Neural crest cell (in vitro differentiated cells): ENCODE results near the gene DAB2IP. TPM values are rescaled to one million over a fixed set of nuclear protein-coding genes. Genes with fewer than 3 reads are reported as not detected.

ENCODE experiments used
- DNase-seq: peaks from one replicate; pipeline ENCODE4 v3.0.0; 2021; ENCODE audit warnings: low read depth, mixed read lengths, low spot score
- H3K27ac Mint-ChIP-seq: one replicate; pipeline ENCODE4 v1.8.0; 2021; ENCODE audit warnings: mild to moderate bottlenecking, mixed read lengths; ENCODE audit not compliant: unreplicated experiment
- H3K27me3 Mint-ChIP-seq: 2 replicates; pipeline ENCODE4 v1.8.0; 2021; ENCODE audit warnings: low read depth, mild to moderate bottlenecking, mixed read lengths
- H3K36me3 Mint-ChIP-seq: 2 replicates; pipeline ENCODE4 v1.8.0; 2021; ENCODE audit warnings: low read depth, mild to moderate bottlenecking, mixed read lengths
- H3K4me1 Mint-ChIP-seq: 2 replicates; pipeline ENCODE4 v1.8.0; 2021; ENCODE audit warnings: mixed read lengths
- H3K4me3 Mint-ChIP-seq: one replicate; pipeline ENCODE4 v1.8.0; 2021; ENCODE audit warnings: mild to moderate bottlenecking, mixed read lengths
- H3K9me3 Mint-ChIP-seq: 2 replicates; pipeline ENCODE4 v1.8.0; 2021; ENCODE audit warnings: mixed read lengths
- CTCF ChIP-seq: fragments of 200-600 bp; sonication (generic); conservative IDR thresholded peaks from 2 replicates; pipeline ENCODE4 v1.5.0; 2021; ENCODE audit warnings: antibody characterized with exemption, mild to moderate bottlenecking
- total RNA-seq: library from RNA; stranded (reverse); gene quantifications from 2 replicates; pipeline ENCODE4 v1.2.1, GENCODE V29; 2021

DAB2IP gene
- total RNA-seq, 1 donor from 2014 or later, result 48.3 TPM

- Mint-ChIP-seq H3K9me3 (no peaks in the 10 kb centered on the region), H3K27ac (no peak overlapping the region), H3K36me3 (no peaks in the 10 kb centered on the region), H3K27me3 (no peaks in the 10 kb centered on the region), H3K4me3 (no peak overlapping the region), H3K4me1 (peaks cover 32% of the 10 kb centered on the region)
- no peak for TF ChIP-seq CTCF
- no peak for DNase-seq
Observed at GRCh38 chr9:121728916-121729315, 77.5 kb downstream of the DAB2IP start.

- Mint-ChIP-seq H3K36me3 (no peaks in the 10 kb centered on the region), H3K9me3 (no peaks in the 10 kb centered on the region), H3K4me3 (no peak overlapping the region), H3K27ac (no peak overlapping the region), H3K4me1 (peaks cover 32% of the 10 kb centered on the region), H3K27me3 (peaks cover 8% of the 10 kb centered on the region)
- no peak for TF ChIP-seq CTCF
- DNase-seq, result no peak
Observed at GRCh38 chr9:121729769-121730562, 78.5 kb downstream of the DAB2IP start.

- Mint-ChIP-seq H3K27ac (no peak overlapping the region), H3K36me3 (no peaks in the 10 kb centered on the region), H3K4me1 (peaks cover 32% of the 10 kb centered on the region), H3K9me3 (no peaks in the 10 kb centered on the region), H3K4me3 (no peak overlapping the region), H3K27me3 (peaks cover 19% of the 10 kb centered on the region)
- no peak for DNase-seq
- TF ChIP-seq CTCF, result no peak
Observed at GRCh38 chr9:121731090-121731489, 79.7 kb downstream of the DAB2IP start.

- H3K4me1 Mint-ChIP-seq, result peaks cover 34% of the 10 kb centered on the region
- no peaks in the 10 kb centered on the region for H3K36me3 Mint-ChIP-seq
- DNase-seq, result no peak
- H3K4me3 Mint-ChIP-seq, result no peak overlapping the region
- no peak for TF ChIP-seq CTCF
- peaks cover 23% of the 10 kb centered on the region for H3K27me3 Mint-ChIP-seq
- H3K27ac Mint-ChIP-seq, result peak overlapping the region; percentile 16
- no peaks in the 10 kb centered on the region for H3K9me3 Mint-ChIP-seq
Observed at GRCh38 chr9:121731919-121732318, 80.5 kb downstream of the DAB2IP start.

GRCh38 chr9:121732389-121732788 lies 81.0 kb downstream of the DAB2IP start:
- DNase-seq, result no peak
- no peak overlapping the region for H3K27ac Mint-ChIP-seq
- H3K4me1 Mint-ChIP-seq, result peaks cover 34% of the 10 kb centered on the region
- peaks cover 24% of the 10 kb centered on the region for H3K27me3 Mint-ChIP-seq
- no peaks in the 10 kb centered on the region for H3K36me3 Mint-ChIP-seq
- no peak overlapping the region for H3K4me3 Mint-ChIP-seq
- no peaks in the 10 kb centered on the region for H3K9me3 Mint-ChIP-seq
- TF ChIP-seq CTCF, result no peak
